Ovary (tissue), 9 donors: Measurements from ENCODE around the gene ZNF423. TPM values are rescaled to one million over a fixed set of nuclear protein-coding genes. Genes with fewer than 3 reads are reported as not detected.

Experiments
- DNase-seq, 5 donors: peaks; one replicate each; pipeline ENCODE4 v3.0.0-alpha.2; 2019 to 2020
- H3K27ac ChIP-seq, 2 donors: fragments of 200-600 bp; one replicate each; pipeline versions ENCODE4 v1.5.1 to v1.8.0; 2019 to 2022
- H3K27me3 ChIP-seq: fragments of 200-600 bp; one replicate; pipeline ENCODE4 v1.8.0; 2022
- H3K36me3 ChIP-seq: fragments of 200-600 bp; sonication (generic); one replicate; pipeline ENCODE4 v1.5.1; 2019
- H3K4me1 ChIP-seq: one replicate; pipeline ENCODE4 v1.8.1; 2013; ENCODE audit warnings: mild to moderate bottlenecking, moderate library complexity; ENCODE audit not compliant: insufficient read depth
- H3K4me3 ChIP-seq: fragments of 200-600 bp; sonication (generic); one replicate; pipeline ENCODE4 v1.5.1; 2017
- H3K9me3 ChIP-seq, 2 donors: fragments of 200-600 bp in 1 of 2; sonication (generic) in 1 of 2; one replicate each; pipeline versions ENCODE4 v1.5.1 to v1.8.1; 2013 to 2019; ENCODE audit warnings: mild to moderate bottlenecking in 1 of 2, moderate library complexity in 1 of 2
- CTCF ChIP-seq, 3 donors: fragments of 450-650 bp in 2 of 3; fragments of 200-600 bp in 1 of 3; IDR thresholded peaks; one replicate each; pipeline versions ENCODE4 v1.5.1 to v1.8.0; 2016 to 2022; ENCODE audit warnings: antibody characterized with exemption in 3 of 3, mild to moderate bottlenecking in 1 of 3
- EP300 ChIP-seq: sonication (generic); formaldehyde crosslinking; IDR thresholded peaks from one replicate; pipeline ENCODE4 v1.6.1; 2017; ENCODE audit warnings: antibody characterized with exemption
- POLR2A ChIP-seq: fragments of 450-650 bp; IDR thresholded peaks from one replicate; pipeline ENCODE4 v1.6.1; 2017; ENCODE audit warnings: antibody characterized with exemption, mild to moderate bottlenecking, moderate library complexity
- WGBS, 3 donors: extraction: QIAGEN DNeasy Blood & Tissue Kit in 1 of 3; methylation state at CpG; one replicate each; pipeline versions ENCODE4 v1.1.5 to v1.1.7; 2013 to 2017; 5-methylcytosine and 5-hydroxymethylcytosine counted together
- intact Hi-C, 4 donors: fragments of 100-400 bp; cut with DNase I; formaldehyde crosslinking; loops; one replicate each; pipeline versions ENCODE4 v1.11.0 to v1.15.1; 2022 to 2023
- polyA plus RNA-seq, 2 donors: library from polyadenylated mRNA; stranded (reverse); fragments of 200-250 nt in 1 of 2; fragments of 350-450 nt in 1 of 2; fragmentation: Illumina TruSeq in 1 of 2; extraction: RNeasy Lipid Tissue Mini Kit (QIAGEN cat#74804) in 1 of 2; gene quantifications; one replicate each; pipeline ENCODE4 v1.2.3, GENCODE V29; 2013 to 2014
- total RNA-seq, 7 donors: library from RNA; depleted of rRNA in 2 of 7; stranded (reverse); fragments of >200 nt in 2 of 7; fragmentation: NEBNext Ultra II Directional in 3 of 7; extraction: Animal tissue kit (Norgen Biotek cat#: 25700) in 3 of 7; gene quantifications; one replicate each; pipeline versions ENCODE4 v1.1.0 to v1.2.4, GENCODE V29; 2016 to 2023
- donor health status: DM: no; HTN: no; CAD: no; lungs with moderate emphysema.
- donor health status: DM: no; HTN: no; CAD: no.
- donor health status: Bipolar disorder and iron deficiency.
- donor health status: DM: yes; HTN: yes; CAD: no.
- donor health status: DM: no; HTN: no; CAD: no.
- donor health status: DM: yes; HTN: yes; CAD: no.

Gene ZNF423
- total and polyA plus RNA-seq, 9 donors, result 3.3 to 40.3 (median 12.4) TPM

DNA sequence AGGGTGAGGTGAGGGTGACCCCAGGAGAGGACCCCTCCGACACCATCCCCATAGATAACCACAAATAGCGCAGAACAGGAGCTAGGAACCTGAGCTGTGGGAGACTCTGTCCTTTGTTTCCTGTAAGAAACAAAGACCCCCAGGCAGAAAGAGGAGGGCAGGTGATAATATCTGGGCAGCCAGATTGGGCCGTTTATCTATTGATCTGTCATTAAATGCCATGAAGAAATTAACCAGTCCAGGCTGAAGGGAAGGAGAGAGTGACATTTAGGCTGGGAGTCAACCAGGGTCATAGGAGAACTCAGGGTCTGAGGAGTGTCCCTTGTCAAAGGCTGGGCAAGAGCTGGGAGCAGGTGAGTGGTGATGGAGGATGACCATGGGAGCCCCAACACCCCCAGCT lies 324.5 kb downstream of the ZNF423 start:
- H3K9me3 ChIP-seq, result no peaks in the 10 kb centered on the region
- no peak for TF ChIP-seq POLR2A
- no peak for TF ChIP-seq EP300
- no peak for TF ChIP-seq CTCF (IDR thresholded peaks at IDR 0.05)
- DNase-seq, result no peak
- intact Hi-C loops, result no loop called here
- H3K27ac ChIP-seq, result no peak overlapping the region
- no peaks in the 10 kb centered on the region for H3K36me3 ChIP-seq
- H3K4me3 ChIP-seq, result no peak overlapping the region
- peaks cover 3% of the 10 kb centered on the region for H3K4me1 ChIP-seq
- 92 to 96% (median 92%) methylated on average over 3 of the region's 3 CpGs for WGBS, 3 donors
- no peaks in the 10 kb centered on the region for H3K27me3 ChIP-seq

GRCh38 chr16:49530427-49530970 lies 325.4 kb downstream of the ZNF423 start:
- DNase-seq, result no peak
- no peak overlapping the region for H3K27ac ChIP-seq
- no peak overlapping the region for H3K4me3 ChIP-seq
- H3K27me3 ChIP-seq, result no peaks in the 10 kb centered on the region
- no peaks in the 10 kb centered on the region for H3K36me3 ChIP-seq
- TF ChIP-seq POLR2A (no peak), EP300 (no peak), CTCF (IDR thresholded peaks at IDR 0.05) (no peak)
- peaks cover 3% of the 10 kb centered on the region for H3K4me1 ChIP-seq
- 88% methylated on average over 11 of the region's 11 CpGs for whole genome bisulfite sequencing, 3 donors
- intact Hi-C loops, result no loop called here
- H3K9me3 ChIP-seq, result no peaks in the 10 kb centered on the region

DNA sequence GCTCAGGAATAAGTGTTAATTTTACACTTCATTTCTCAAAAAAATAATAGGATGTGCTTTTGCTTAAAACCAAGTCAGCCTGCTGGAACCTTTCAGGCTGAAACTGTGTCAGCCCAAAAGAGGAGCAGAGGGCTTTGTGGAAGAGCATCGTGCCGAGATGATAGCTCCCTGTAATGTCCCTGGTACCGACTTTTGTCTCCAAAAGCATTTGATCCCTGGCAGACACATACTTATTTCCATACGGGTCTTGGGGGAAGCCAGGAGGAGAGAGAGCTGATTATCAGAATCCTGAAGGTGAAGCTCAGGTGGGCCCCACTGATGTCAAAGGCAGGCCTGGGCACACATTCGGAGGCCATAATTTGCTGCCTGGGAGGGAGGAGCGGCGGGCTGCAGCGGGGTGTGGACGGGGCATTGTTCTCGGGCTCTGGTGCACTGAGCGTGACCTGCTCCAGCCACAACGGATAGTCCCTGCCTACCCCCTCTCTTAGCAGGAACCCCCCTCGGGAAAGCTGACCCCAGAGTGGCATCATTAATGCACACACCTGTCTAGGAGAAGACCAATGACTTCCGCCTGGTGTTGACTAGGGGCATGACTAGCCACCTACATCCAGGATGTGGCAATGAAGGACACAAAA lies 326.4 kb downstream of the ZNF423 start:
- Histone ChIP-seq H3K27ac (no peak overlapping the region), H3K4me1 (peaks cover 9% of the 10 kb centered on the region), H3K36me3 (no peaks in the 10 kb centered on the region), H3K9me3 (no peaks in the 10 kb centered on the region), H3K4me3 (no peak overlapping the region), H3K27me3 (no peaks in the 10 kb centered on the region)
- intact Hi-C loops, result no loop called here
- TF ChIP-seq CTCF (IDR thresholded peaks at IDR 0.05), result no peak
- 89 to 93% (median 92%) methylated on average over 14 of the region's 14 CpGs for WGBS, 3 donors
- DNase-seq, result no peak

GRCh38 chr16:49528866-49529288 lies 327.0 kb downstream of the ZNF423 start:
- no peaks in the 10 kb centered on the region for H3K9me3 ChIP-seq
- peak overlapping the region in 1 of 2 donors; percentile 52 for H3K27ac ChIP-seq
- WGBS, 3 donors, result 92 to 96% (median 94%) methylated on average over 13 of the region's 13 CpGs
- intact Hi-C loops, result no loop called here
- no peaks in the 10 kb centered on the region for H3K27me3 ChIP-seq
- H3K4me3 ChIP-seq, result peak overlapping the region; percentile 25
- TF ChIP-seq CTCF (IDR thresholded peaks at IDR 0.05), result no peak
- no peak for TF ChIP-seq EP300
- no peak for TF ChIP-seq POLR2A
- H3K4me1 ChIP-seq, result peaks cover 11% of the 10 kb centered on the region
- H3K36me3 ChIP-seq, result no peaks in the 10 kb centered on the region
- DNase-seq, result no peak
